ENCODE results near the gene ESM1.

Gene ESM1

DNA sequence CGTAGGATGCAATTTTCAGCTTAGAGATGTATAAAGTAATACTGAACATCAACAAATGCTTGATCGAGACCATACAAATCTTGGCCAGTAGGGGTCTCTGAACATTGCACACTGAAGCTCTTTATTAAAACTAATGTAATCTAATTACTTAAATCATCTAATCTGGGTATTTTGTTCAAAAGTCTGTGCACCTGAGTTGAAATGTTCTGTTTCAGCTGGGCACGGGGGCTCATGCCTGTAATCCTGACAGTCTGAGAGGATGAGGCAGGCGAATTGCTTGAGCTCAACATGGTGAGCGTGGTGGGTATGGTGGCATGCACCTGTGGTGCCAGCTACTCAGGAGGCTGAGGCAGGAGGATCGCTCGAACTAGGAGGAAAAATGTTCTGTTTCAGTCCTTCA, 41.0 kb downstream of the ESM1 start:
- Histone ChIP-seq H3K27ac (no peak overlapping the region), H3K27me3 (ENCODE audit: insufficient read depth, low read depth, severe bottlenecking) (peaks cover 42% of the 10 kb centered on the region), H3K36me3 (no peaks in the 10 kb centered on the region), H3K4me3 (ENCODE audit: low read depth, low read length) (no peak overlapping the region), H3K9me3 (ENCODE audit: severe bottlenecking) (no peaks in the 10 kb centered on the region)
- no peak for DNase-seq
- TF ChIP-seq, protein P1, sequence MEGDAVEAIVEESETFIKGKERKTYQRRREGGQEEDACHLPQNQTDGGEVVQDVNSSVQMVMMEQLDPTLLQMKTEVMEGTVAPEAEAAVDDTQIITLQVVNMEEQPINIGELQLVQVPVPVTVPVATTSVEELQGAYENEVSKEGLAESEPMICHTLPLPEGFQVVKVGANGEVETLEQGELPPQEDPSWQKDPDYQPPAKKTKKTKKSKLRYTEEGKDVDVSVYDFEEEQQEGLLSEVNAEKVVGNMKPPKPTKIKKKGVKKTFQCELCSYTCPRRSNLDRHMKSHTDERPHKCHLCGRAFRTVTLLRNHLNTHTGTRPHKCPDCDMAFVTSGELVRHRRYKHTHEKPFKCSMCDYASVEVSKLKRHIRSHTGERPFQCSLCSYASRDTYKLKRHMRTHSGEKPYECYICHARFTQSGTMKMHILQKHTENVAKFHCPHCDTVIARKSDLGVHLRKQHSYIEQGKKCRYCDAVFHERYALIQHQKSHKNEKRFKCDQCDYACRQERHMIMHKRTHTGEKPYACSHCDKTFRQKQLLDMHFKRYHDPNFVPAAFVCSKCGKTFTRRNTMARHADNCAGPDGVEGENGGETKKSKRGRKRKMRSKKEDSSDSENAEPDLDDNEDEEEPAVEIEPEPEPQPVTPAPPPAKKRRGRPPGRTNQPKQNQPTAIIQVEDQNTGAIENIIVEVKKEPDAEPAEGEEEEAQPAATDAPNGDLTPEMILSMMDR (IDR thresholded peaks at IDR 0.05; ENCODE audit: low read depth, low read length) = peak; percentile 47

DNA sequence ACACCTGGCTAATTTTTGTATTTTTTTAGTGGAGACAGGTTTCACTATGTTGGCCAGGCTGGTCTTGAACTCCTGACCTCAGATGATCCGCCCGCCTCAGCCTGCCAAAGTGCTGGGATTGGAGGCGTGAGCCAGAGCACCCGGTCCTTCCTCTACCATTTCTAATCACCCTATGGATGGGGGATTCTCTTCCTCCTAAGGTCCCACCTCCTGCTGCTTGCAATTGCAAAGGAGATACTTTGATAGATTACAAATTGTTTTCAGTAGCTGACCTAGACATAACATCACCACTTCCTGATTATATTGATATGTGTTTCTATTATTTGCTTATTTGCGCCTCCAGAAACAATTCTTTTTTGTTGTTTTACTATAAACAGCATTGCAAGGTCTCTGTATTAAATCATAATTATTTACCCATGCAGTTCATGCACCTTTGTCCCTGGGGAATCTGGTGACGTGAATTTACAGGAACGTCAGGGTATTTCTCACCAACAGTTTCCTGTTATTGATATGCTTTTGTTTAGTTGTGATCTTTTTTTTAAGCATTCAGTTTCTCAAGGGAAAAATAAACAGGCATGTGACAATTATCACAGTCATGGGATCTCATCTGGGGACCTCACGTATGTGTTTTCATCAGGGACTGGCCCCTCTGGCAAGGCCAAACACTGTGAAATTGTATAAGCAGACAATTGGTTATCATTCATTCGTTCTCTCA, 43.2 kb downstream of the ESM1 start:
- no peak overlapping the region for H3K27ac ChIP-seq
- H3K4me3 ChIP-seq (ENCODE audit: low read depth, low read length) = no peak overlapping the region
- H3K27me3 ChIP-seq (ENCODE audit: insufficient read depth, low read depth, severe bottlenecking) = peaks cover 53% of the 10 kb centered on the region
- no peak for DNase-seq
- no peaks in the 10 kb centered on the region for H3K9me3 ChIP-seq (ENCODE audit: severe bottlenecking)
- H3K36me3 ChIP-seq = no peaks in the 10 kb centered on the region
- TF ChIP-seq, protein P1 (IDR thresholded peaks at IDR 0.05; ENCODE audit: low read depth, low read length) = no peak

DNA sequence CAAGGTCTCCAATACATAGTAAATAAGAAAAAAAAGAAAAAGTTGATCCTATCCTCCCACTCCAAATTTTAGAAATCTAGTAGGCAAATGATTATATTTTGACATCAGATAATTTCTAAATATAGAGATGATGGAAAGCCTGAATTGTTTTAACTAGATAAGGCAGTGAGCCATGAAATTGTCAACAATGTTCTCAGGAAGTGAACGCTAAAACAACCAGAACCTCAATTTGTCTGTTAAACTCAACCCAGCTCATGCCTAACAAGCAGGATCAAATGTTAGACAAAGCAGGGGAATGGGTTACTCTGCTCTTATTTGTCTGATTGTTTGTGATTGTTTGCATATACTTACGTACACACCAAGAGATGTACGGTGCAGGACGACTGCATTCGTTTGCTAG, 49.2 kb downstream of the ESM1 start:
- no peak for DNase-seq
- Histone ChIP-seq H3K36me3 (no peaks in the 10 kb centered on the region), H3K9me3 (ENCODE audit: severe bottlenecking) (no peaks in the 10 kb centered on the region), H3K27ac (no peak overlapping the region), H3K27me3 (ENCODE audit: insufficient read depth, low read depth, severe bottlenecking) (peaks cover 68% of the 10 kb centered on the region), H3K4me3 (ENCODE audit: low read depth, low read length) (no peak overlapping the region)
- TF ChIP-seq, protein P1 (IDR thresholded peaks at IDR 0.05; ENCODE audit: low read depth, low read length) = no peak

DNA sequence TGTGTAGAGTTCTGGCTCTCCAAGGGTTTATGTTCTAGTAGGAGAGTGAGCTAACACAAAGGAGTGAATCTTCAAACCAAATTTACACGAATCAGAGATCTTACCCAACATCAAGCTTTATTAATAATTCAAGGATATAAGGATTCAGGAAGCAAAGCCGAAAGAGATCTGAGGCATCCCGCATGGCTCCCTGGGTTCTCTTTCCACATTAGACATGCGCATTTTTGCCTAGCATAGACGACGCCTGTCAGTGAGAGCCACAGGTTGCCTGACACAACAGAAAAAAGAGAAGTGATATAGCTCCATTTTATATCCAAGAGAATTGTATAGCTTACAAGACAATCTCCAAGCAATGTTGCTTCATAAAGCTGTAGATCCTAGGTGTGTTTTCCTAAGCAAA, 52.6 kb downstream of the ESM1 start:
- no peak for DNase-seq
- H3K27me3 ChIP-seq (ENCODE audit: insufficient read depth, low read depth, severe bottlenecking) = peaks cover 78% of the 10 kb centered on the region
- no peak overlapping the region for H3K4me3 ChIP-seq (ENCODE audit: low read depth, low read length)

DNA sequence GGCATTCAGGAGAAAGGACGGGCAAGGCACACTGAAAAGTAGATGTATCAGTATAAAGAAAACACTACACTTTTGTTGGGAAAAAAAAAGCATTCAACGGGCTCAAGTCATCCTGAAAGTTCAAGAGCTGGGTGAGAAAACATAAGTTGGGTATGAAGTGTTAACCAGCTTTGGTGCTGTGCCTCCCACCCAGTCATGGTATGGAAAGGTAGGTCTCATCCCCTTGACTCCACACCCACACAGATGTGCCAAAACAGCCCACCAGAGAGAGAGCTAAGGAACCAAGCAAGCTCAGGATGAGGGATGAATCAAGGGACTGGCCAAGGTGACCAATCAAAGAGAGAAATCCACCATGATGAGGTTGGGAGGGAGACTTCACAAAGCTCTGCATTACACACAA, 54.7 kb downstream of the ESM1 start:
- no peak for DNase-seq
- H3K9me3 ChIP-seq (ENCODE audit: severe bottlenecking) = no peaks in the 10 kb centered on the region
- TF ChIP-seq, protein P1 (IDR thresholded peaks at IDR 0.05; ENCODE audit: low read depth, low read length) = no peak
- no peak overlapping the region for H3K27ac ChIP-seq
- H3K36me3 ChIP-seq = no peaks in the 10 kb centered on the region
- H3K4me3 ChIP-seq (ENCODE audit: low read depth, low read length) = no peak overlapping the region
- peaks cover 68% of the 10 kb centered on the region for H3K27me3 ChIP-seq (ENCODE audit: insufficient read depth, low read depth, severe bottlenecking)

More for the DNA sequence above, 52.6 kb downstream of the ESM1 start:
- Histone ChIP-seq H3K36me3 (no peaks in the 10 kb centered on the region), H3K9me3 (ENCODE audit: severe bottlenecking) (no peaks in the 10 kb centered on the region), H3K27ac (no peak overlapping the region)
- TF ChIP-seq, protein P1 (IDR thresholded peaks at IDR 0.05; ENCODE audit: low read depth, low read length) = no peak

Data from WERI-Rb-1 (cell line).